AG04449 (cell line): ENCODE data around the gene TJAP1.
"Not testable (repeated sequence)": the region's sequence is repeated elsewhere in the genome, so short reads cannot be mapped to it uniquely, and the experiment has no call there.

ENCODE experiments used
- CTCF ChIA-PET: fragments of 350-600 bp; formaldehyde crosslinking; extraction: SDS; loops from one replicate; lab custom pipeline; 2021; ENCODE audit warnings: antibody characterized with exemption; lab: Yijun Ruan, JAX
- POLR2A ChIA-PET: fragments of 400-600, 350-600 bp; formaldehyde crosslinking; extraction: SDS; loops from one replicate; lab custom pipeline; 2020; ENCODE audit warnings: antibody characterized with exemption, inconsistent platforms; lab: Yijun Ruan, JAX
- DNase-seq: peaks from one replicate; pipeline ENCODE4 v3.0.0-alpha.2; 2010; ENCODE audit warnings: low read depth, low spot score
- H3K4me3 ChIP-seq: 2 replicates; pipeline ENCODE4 v1.5.1; 2011; ENCODE audit warnings: low read depth, mild to moderate bottlenecking, control low read depth, low read length
- TF ChIP-seq, protein P1 (sequence below): IDR thresholded peaks from one replicate; pipeline ENCODE4 v1.5.1; 2011; ENCODE audit warnings: mild to moderate bottlenecking, moderate library complexity, low read length, control low read depth, inconsistent platforms; ENCODE audit not compliant: insufficient read depth; ENCODE audit errors: missing control alignments

The TJAP1 gene

DNA sequence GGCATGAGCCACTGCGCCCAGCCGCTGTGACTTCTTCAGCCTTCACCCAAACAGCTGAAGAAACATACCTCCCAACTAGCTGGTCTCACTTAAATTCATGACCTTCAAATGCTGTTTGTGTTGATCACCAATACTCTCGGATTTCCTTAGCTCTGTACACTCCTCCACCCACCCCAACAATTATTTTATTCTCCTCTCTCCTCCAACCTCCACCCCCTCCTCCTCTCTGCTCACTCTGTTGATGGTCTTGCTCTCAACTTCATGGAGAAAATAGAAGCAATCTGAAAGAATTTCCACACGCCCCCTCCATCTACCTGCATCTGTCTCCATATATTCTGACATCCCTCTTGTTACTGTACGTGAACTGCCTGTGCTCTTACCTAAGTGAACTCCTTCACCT lies 15.4 kb upstream of the TJAP1 start:
- DNase-seq: no peak
- ChIA-PET POLR2A (no interaction called here), CTCF (interaction anchor here (0.8 to 2.8 kb wide), 4 partner anchors 9 to 45 kb away, joined by 4 to 10 read pairs (median 6); no protein-coding TSS in a partner anchor)
- TF ChIP-seq, protein P1, sequence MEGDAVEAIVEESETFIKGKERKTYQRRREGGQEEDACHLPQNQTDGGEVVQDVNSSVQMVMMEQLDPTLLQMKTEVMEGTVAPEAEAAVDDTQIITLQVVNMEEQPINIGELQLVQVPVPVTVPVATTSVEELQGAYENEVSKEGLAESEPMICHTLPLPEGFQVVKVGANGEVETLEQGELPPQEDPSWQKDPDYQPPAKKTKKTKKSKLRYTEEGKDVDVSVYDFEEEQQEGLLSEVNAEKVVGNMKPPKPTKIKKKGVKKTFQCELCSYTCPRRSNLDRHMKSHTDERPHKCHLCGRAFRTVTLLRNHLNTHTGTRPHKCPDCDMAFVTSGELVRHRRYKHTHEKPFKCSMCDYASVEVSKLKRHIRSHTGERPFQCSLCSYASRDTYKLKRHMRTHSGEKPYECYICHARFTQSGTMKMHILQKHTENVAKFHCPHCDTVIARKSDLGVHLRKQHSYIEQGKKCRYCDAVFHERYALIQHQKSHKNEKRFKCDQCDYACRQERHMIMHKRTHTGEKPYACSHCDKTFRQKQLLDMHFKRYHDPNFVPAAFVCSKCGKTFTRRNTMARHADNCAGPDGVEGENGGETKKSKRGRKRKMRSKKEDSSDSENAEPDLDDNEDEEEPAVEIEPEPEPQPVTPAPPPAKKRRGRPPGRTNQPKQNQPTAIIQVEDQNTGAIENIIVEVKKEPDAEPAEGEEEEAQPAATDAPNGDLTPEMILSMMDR: no peak
- H3K4me3 ChIP-seq: no peak overlapping the region

DNA sequence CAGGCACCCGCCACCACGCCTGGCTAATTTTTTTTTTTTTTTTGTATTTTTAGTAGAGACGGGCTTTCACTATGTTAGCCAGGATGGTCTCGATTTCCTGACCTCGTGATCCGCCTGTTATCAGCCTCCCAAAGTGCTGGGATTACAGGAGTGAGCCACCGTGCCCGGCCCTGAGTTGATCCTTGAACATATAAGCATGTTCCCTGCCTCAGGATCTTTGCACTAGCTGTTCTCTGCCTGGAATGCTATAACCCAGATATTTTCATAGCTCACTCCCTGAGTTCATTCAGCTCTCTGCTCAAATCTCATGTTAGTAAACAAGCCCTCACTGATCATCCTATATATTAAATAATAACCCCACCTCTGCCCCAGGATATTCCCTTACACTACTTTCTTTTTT lies 13.0 kb upstream of the TJAP1 start:
- no peak overlapping the region for H3K4me3 ChIP-seq
- DNase-seq: no peak
- ChIA-PET CTCF (interaction anchor here (2.8 to 3.4 kb wide), 2 partner anchors 11 to 43 kb away, joined by 10 to 18 read pairs; no protein-coding TSS in a partner anchor), POLR2A (no interaction called here)
- TF ChIP-seq, protein P1: no peak

DNA sequence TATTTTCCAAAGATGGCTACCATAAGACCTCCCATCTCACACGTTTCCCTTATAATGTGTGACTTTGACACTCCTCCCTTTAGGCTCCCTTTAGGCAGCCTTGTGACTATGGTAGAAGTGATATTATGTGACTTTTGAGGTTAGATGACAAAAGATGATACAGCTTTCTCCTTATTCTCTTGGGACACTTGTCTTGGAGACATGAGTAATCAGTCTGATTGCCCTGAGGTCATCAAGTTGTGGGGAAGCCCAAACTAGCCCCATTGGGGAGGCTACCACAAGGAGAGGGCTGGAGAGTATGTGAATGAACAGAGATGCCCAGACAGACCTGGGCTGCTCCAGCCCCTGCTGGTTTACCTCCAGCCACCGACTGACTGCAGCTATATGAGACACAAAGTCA lies 11.4 kb upstream of the TJAP1 start:
- CTCF ChIA-PET: interaction anchor here (1.2 to 3.4 kb wide), 3 partner anchors 9 to 41 kb away, joined by 3 to 18 read pairs (median 6); partner anchors contain the start of gene DLK2
- no peak overlapping the region for H3K4me3 ChIP-seq
- POLR2A ChIA-PET: no interaction called here
- TF ChIP-seq, protein P1: no peak
- no peak for DNase-seq

DNA sequence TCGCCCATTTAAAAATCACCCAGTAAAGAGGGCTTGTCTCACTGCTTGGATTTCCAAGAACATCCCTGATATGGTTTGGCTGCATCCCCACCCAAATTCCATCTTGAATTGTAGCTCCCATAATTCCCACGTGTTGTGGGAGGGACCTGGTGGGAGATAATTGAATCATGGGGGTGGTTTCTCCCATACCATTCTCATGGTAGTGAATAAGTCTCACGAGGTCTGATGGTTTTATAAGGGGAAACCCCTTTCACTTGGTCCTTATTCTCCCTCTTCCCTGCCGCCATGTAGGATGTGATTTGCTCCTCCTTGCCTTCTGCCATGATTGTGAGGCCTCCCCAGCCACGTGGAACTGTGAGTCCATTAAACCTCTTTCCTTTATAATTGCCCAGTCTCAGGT lies 10.1 kb upstream of the TJAP1 start:
- POLR2A ChIA-PET: not testable (repeated sequence)

DNA sequence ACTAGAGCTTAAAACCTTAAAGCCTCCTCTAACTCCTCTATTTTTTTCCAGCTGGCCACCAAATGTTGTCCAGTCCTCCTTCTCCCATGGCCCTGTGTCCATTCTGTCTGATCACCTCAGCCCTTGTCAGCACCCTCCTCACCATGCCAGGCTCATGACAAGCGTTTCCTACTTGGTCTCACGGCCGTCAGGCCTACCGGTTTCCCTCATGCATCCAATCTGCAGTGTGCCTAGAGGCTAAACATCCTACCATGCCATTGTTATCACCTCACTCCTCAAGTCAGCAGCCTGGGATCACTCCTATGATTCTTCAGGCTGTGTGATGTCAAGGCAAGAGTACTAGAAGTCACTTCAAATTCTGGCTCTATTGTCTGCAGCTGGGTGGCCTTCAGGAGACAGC lies 9.6 kb upstream of the TJAP1 start:
- POLR2A ChIA-PET: no interaction called here
- TF ChIP-seq, protein P1: no peak
- no peak overlapping the region for H3K4me3 ChIP-seq
- DNase-seq: no peak
- CTCF ChIA-PET: no interaction called here

More for the DNA sequence above, 10.1 kb upstream of the TJAP1 start:
- DNase-seq, CTCF ChIA-PET, H3K4me3 ChIP-seq: not testable (repeated sequence)

DNA sequence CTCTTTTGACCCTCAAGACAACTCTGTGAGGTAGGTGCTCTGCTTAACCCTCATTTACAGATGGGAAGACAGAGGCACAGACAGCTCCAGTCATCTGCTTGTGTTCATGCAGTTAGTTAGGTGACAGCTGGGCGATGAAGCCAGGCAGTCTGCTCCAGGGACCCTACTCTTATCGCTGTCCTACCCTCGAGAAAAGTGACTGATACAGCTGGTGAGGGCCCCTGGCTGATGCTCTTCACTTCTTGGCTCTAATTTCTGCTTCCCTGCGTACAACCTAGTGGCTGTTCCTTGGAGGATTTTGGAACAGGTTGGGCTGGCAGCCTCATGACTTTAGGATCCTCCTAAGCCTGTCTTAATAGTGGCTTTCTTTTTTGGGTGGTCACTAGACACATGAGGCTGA lies 9.1 kb upstream of the TJAP1 start:
- no peak overlapping the region for H3K4me3 ChIP-seq
- no peak for DNase-seq
- TF ChIP-seq, protein P1: no peak
- POLR2A ChIA-PET: no interaction called here
- CTCF ChIA-PET: no interaction called here
